Transverse colon (tissue), 4 donors: ENCODE data around the gene RBSN. TPM values are rescaled to one million over a fixed set of nuclear protein-coding genes. Genes with fewer than 3 reads are reported as not detected.
A peak's percentile ranks its signal among the peaks of the same experiment; 100 is the strongest.

Source experiments
- DNase-seq: peaks from one replicate; pipeline ENCODE4 v3.0.0-alpha.2; 2019
- H3K27ac ChIP-seq, 4 donors: fragments of 200-600 bp; sonication (generic); 2 replicates each; pipeline ENCODE4 v1.5.1; 2016 to 2018; ENCODE audit warnings: inconsistent platforms in 4 of 4
- H3K27me3 ChIP-seq: fragments of 200-600 bp; sonication (generic); 2 replicates; pipeline ENCODE4 v1.5.1; 2017; ENCODE audit warnings: inconsistent platforms
- H3K36me3 ChIP-seq, 4 donors: fragments of 200-600 bp; sonication (generic); 2 replicates each; pipeline ENCODE4 v1.5.1; 2017 to 2019; ENCODE audit warnings: inconsistent platforms in 4 of 4
- H3K4me1 ChIP-seq, 4 donors: fragments of 200-600 bp; sonication (generic); 2 replicates each; pipeline ENCODE4 v1.5.1; 2017 to 2020; ENCODE audit warnings: inconsistent platforms in 4 of 4
- H3K4me3 ChIP-seq, 4 donors: fragments of 200-600 bp; sonication (generic); 1 replicate in 1 of 4; 2 replicates in 3 of 4; pipeline versions ENCODE4 v1.5.1 to v1.6.1; 2017 to 2019; ENCODE audit warnings: inconsistent platforms in 4 of 4
- H3K9me3 ChIP-seq, 2 donors: fragments of 200-600 bp; sonication (generic); 2 replicates each; pipeline ENCODE4 v1.5.1; 2017 to 2019; ENCODE audit warnings: inconsistent platforms in 2 of 2
- CTCF ChIP-seq, 5 experiments: fragments of 200-600 bp in 3 of 5; fragments of 450-650 bp in 2 of 5; sonication (generic) in 3 of 5; IDR thresholded peaks; 1 replicate in 2 of 5; 2 replicates in 3 of 5; pipeline ENCODE4 v1.5.1; 2016 to 2017; ENCODE audit warnings: antibody characterized with exemption in 5 of 5, inconsistent platforms in 3 of 5, mild to moderate bottlenecking in 2 of 5, moderate library complexity in 1 of 5
- EP300 ChIP-seq: sonication (generic); formaldehyde crosslinking; IDR thresholded peaks from one replicate; pipeline ENCODE4 v1.6.1; 2017; ENCODE audit warnings: antibody characterized with exemption, low read depth
- POLR2A ChIP-seq: fragments of 450-650 bp; IDR thresholded peaks from one replicate; pipeline ENCODE4 v1.6.1; 2016; ENCODE audit warnings: antibody characterized with exemption, mild to moderate bottlenecking, moderate library complexity
- POLR2AphosphoS5 ChIP-seq, 3 donors: sonication (generic); formaldehyde crosslinking; IDR thresholded peaks; one replicate each; pipeline ENCODE4 v1.6.1; 2016; ENCODE audit warnings: antibody characterized with exemption in 3 of 3
- WGBS, 2 donors: methylation state at CpG; one replicate each; pipeline ENCODE4 v1.1.5; 2018; ENCODE audit warnings: low coverage in 1 of 2; 5-methylcytosine and 5-hydroxymethylcytosine counted together
- in situ Hi-C, 4 donors: fragments of 200-750 bp; cut with MboI; loops; one replicate each; pipeline versions ENCODE4 v1.15.0 to v1.15.1; 2017; ENCODE audit warnings: low sequenced_read_pairs in 3 of 4, low pct_ligation_motif_present in 1 of 4, low pct_unique_long_range_greater_than_20kb in 1 of 4
- intact Hi-C: fragments of 100-400 bp; cut with DNase I; formaldehyde crosslinking; loops from one replicate; pipeline ENCODE4 v1.15.1; 2023; ENCODE audit warnings: low total_unique reads
- total RNA-seq, 4 donors: library from RNA; depleted of rRNA; stranded (reverse); fragments of >200 nt; gene quantifications; one replicate each; pipeline ENCODE4 v1.1.0, GENCODE V29; 2016

Gene RBSN
- total RNA-seq, 4 donors from 2014 or later = 18.0 to 37.6 (median 24.0) TPM

- intact Hi-C loops (loop anchor here (5.0 kb wide), 1 partner anchor 95 kb away; no protein-coding TSS in a partner anchor), in situ Hi-C loops (loop anchor here in 3 of 4 donors (10.0 to 25.0 kb wide), 3 partner anchors 97 to 455 kb away; partner anchors contain the start of gene CAPN7 (in 1 of the 3))
- Histone ChIP-seq H3K27ac (no peak overlapping the region), H3K4me1 (peaks cover 2 to 14% (median 9%) of the 10 kb centered on the region in 4 donors), H3K36me3 (no peaks in the 10 kb centered on the region), H3K4me3 (no peak overlapping the region), H3K27me3 (no peaks in the 10 kb centered on the region), H3K9me3 (no peaks in the 10 kb centered on the region)
- WGBS, 2 donors = 66 to 73% methylated on average over 7 to 16 of the region's 16 CpGs
- DNase-seq = no peak
- no peak for TF ChIP-seq POLR2A
- TF ChIP-seq POLR2AphosphoS5 (IDR thresholded peaks at IDR 0.05) = no peak
- no peak for TF ChIP-seq CTCF (IDR thresholded peaks at IDR 0.05)
- no peak for TF ChIP-seq EP300
These were observed 8.4 kb upstream of the RBSN start for GRCh38 chr3:15107075-15107947.

- TF ChIP-seq POLR2AphosphoS5 (IDR thresholded peaks at IDR 0.05) = no peak
- TF ChIP-seq POLR2A = no peak
- in situ Hi-C loops = loop anchor here in 3 of 4 donors (10.0 to 25.0 kb wide), 3 partner anchors 102 to 459 kb away; partner anchors contain the start of gene CAPN7 (in 1 of the 3)
- intact Hi-C loops = no loop called here
- Histone ChIP-seq H3K27ac (peak overlapping the region; percentile 56 to 81 (median 68)), H3K4me3 (no peak overlapping the region), H3K4me1 (peaks cover 3 to 30% (median 18%) of the 10 kb centered on the region in 4 donors), H3K36me3 (no peaks in the 10 kb centered on the region), H3K9me3 (no peaks in the 10 kb centered on the region), H3K27me3 (no peaks in the 10 kb centered on the region)
- WGBS, 2 donors = 38 to 47% methylated on average over 2 to 3 of the region's 3 CpGs
- DNase-seq = no peak
These were observed 3.9 kb upstream of the RBSN start for GRCh38 chr3:15102836-15103235.

DNA sequence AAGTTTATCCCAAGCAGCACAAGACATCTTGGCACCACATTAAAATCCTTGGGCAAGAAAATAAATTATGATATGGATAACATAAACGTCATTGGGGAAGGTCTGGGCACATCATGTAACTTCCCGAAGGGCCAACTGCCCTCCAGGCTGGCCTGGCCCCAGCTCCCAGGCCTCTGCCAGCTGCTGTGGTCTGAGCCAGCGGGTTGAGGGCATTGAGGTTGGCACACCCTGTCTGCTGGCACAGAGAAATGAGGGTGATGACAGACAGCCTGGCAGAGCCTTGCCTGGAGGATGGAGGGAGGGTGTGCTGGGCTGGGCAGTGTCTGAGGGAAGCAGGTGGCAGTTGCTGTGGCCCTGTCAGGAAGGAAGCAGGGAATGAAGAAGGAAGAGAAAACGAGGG, 3.3 kb upstream of the RBSN start:
- peak overlapping the region; percentile 56 to 81 (median 68) for H3K27ac ChIP-seq

More for the DNA sequence above, 3.3 kb upstream of the RBSN start:
- H3K36me3 ChIP-seq = no peaks in the 10 kb centered on the region
- H3K4me1 ChIP-seq = peaks cover 7 to 36% (median 21%) of the 10 kb centered on the region in 4 donors
- 17 to 26% methylated on average over 1 to 4 of the region's 4 CpGs for WGBS, 2 donors
- DNase-seq = peak; percentile 73
- TF ChIP-seq POLR2A = no peak
- no peak for TF ChIP-seq CTCF (IDR thresholded peaks at IDR 0.05)
- peak; percentile 12 to 56 (median 50) for TF ChIP-seq POLR2AphosphoS5 (IDR thresholded peaks at IDR 0.05)
- peak; percentile 89 for TF ChIP-seq EP300
- intact Hi-C loops = no loop called here
- in situ Hi-C loops = loop anchor here in 3 of 4 donors (10.0 to 25.0 kb wide), 3 partner anchors 103 to 460 kb away; partner anchors contain the start of gene CAPN7 (in 1 of the 3)
- H3K4me3 ChIP-seq = no peak overlapping the region
- H3K27me3 ChIP-seq = no peaks in the 10 kb centered on the region
- H3K9me3 ChIP-seq = no peaks in the 10 kb centered on the region
